SJCRH30 (cell line): ENCODE results near the gene LIF. TPM values are rescaled to one million over a fixed set of nuclear protein-coding genes. Genes with fewer than 3 reads are reported as not detected.

Experiments used
- DNase-seq, 2 experiments: peaks; one replicate each; pipeline ENCODE4 v3.0.0-alpha.2; 2015 to 2020
- H3K27ac ChIP-seq: fragments of 250-450 bp; sonication (Bioruptor Pico); 2 replicates; pipeline ENCODE4 v1.5.1; 2020; ENCODE audit warnings: mild to moderate bottlenecking, moderate library complexity
- H3K27me3 ChIP-seq: fragments of 250-450 bp; sonication (Bioruptor Pico); 2 replicates; pipeline ENCODE4 v1.5.1; 2020; ENCODE audit warnings: mild to moderate bottlenecking, moderate library complexity
- H3K36me3 ChIP-seq: fragments of 250-450 bp; sonication (Bioruptor Pico); 2 replicates; pipeline ENCODE4 v1.5.1; 2020; ENCODE audit warnings: mild to moderate bottlenecking, moderate library complexity
- H3K4me1 ChIP-seq: fragments of 250-450 bp; sonication (Bioruptor Pico); 2 replicates; pipeline ENCODE4 v1.5.1; 2020; ENCODE audit warnings: mild to moderate bottlenecking, moderate library complexity
- H3K4me3 ChIP-seq: fragments of 250-450 bp; sonication (Bioruptor Pico); 2 replicates; pipeline ENCODE4 v1.5.1; 2020; ENCODE audit warnings: mild to moderate bottlenecking, moderate library complexity
- H3K9me3 ChIP-seq: fragments of 250-450 bp; sonication (Bioruptor Pico); replicated peaks from 2 replicates; pipeline ENCODE4 v1.5.1; 2020; ENCODE audit warnings: mild to moderate bottlenecking, moderate library complexity
- total RNA-seq: library from RNA; depleted of rRNA; stranded (reverse); fragments of >200 nt; shearing (Covaris generic); gene quantifications from 2 replicates; pipeline ENCODE4 v1.2.3, GENCODE V29; 2014; rRNA removed

LIF gene
- 1.1 and 1.7 TPM in 2 replicates for total RNA-seq

DNA sequence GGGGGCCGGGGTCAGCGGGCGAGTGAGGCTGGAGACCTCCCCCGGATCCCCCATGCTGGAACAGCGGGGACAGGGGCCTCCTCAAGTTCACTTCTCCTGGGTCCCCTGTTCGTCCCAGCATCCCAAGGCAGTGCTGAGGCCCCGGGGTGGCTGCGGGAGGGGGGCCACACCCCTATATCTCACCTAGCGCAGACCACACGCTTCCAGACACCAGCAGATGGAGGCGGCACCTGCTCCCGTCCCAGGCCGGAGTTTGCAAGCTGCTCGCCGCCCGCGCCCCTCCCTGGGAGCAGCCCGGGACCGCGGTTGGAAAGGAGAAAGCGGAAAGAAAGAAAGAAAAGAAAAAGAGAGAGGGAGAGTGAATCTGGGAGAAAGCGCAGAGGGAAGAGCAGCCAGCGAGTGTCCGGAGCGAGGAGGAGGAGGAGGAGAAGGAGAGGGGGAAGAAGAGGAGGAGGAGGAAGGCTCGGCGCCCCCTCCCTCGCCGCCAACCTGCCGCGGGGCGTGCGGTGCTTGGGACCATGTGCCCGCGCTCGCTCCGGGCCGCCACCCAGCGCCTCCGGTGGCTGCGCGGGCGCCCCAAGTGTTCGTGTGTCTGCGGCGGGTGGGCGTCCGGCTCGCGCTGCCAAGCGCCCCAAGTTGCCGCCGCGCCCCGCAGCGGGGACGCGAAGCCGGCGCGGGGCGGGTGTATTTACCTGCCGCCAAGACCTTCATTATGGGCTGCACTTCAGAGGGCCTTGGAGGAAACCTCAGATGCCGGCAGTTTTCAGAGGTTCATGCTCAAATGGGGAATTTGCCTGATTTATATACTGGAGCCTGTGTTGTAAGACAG is at the start of gene LIF:
Gene LIF (minus strand): TSS at position 775 of the 829 bp plus-strand sequence. CDS start 64 bp downstream, at position 711.
- Histone ChIP-seq H3K36me3 (no peaks in the 10 kb centered on the region), H3K27ac (peak within 1 kb of the TSS; percentile 52; the same call in 1 of the 2 replicates), H3K4me1 (peaks cover 22% of the 10 kb centered on the region; the same call in 1 of the 2 replicates), H3K9me3 (no peaks in the 10 kb centered on the region), H3K27me3 (0 out of 2 replicates have a peak, but pooled peaks cover 2% of the 10 kb centered on the region), H3K4me3 (peak within 1 kb of the TSS; percentile 62)
- no peak for DNase-seq

DNA sequence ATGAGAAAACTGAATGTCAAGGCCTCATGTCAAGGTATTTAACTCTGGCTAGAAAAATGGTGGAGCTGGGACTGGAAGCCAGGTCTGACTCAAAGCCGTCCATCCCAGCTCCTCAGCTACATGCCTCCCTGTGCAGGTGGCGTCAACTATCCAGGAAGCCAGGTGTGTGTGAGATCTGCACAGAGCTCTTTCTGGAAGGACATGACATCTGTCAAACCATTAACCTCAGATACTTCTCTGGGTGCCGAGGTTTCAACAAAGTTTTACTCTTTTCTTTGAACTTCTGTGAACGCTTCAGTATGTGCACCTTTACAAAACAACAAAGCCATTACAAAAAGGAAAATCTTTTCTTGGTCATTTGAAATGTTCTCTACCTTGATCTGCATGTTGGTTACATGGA is 49.8 kb upstream of the LIF start:
- H3K4me3 ChIP-seq = no peak overlapping the region
- H3K4me1 ChIP-seq = peaks cover 4% of the 10 kb centered on the region
- no peaks in the 10 kb centered on the region for H3K36me3 ChIP-seq
- no peaks in the 10 kb centered on the region for H3K27me3 ChIP-seq
- DNase-seq = no peak
- H3K9me3 ChIP-seq = no peaks in the 10 kb centered on the region
- H3K27ac ChIP-seq = no peak overlapping the region

DNA sequence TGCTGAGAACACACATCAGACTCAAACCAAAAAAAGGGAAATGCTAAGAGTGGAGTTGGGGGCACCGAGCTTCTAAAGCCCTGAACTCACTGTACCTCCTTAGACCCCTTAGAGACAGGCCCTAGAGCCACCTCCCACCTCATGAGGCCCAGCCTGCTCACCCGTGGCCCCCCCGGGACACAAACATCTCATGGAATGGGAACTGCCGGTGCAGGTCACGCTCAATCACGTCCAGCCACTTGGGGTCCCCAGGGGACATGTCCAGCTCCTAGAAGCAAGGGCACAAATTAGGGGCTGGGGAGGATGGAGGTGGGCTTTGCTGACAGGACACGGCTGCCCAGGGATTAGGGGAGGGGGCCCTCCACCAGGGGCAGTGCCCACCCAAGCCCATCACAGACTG is 49.0 kb upstream of the LIF start:
- no peak for DNase-seq
- H3K9me3 ChIP-seq = no peaks in the 10 kb centered on the region
- peaks cover 9% of the 10 kb centered on the region for H3K4me1 ChIP-seq
- H3K4me3 ChIP-seq = no peak overlapping the region
- no peaks in the 10 kb centered on the region for H3K27me3 ChIP-seq
- H3K27ac ChIP-seq = no peak overlapping the region
- H3K36me3 ChIP-seq = no peaks in the 10 kb centered on the region

DNA sequence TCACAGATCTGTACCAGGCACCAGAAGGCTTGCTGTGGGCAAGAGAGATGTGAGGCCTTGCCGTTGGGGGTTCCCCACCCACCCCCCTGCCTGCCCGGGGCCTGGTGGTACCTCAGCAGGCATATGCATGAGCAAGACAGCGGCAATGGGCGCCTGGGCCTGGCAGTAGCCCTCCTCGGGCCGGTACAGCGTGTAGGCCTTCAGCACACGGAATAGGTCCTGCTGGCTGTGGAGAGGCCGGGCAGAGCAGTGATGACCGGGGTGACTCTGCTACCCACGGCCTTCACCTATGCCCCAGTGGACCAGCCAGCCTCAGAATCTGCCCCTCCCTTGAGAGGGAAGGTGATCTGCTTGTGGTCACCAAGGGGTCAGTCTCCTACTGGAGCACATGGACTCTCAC is 48.3 kb upstream of the LIF start:
- Histone ChIP-seq H3K27me3 (no peaks in the 10 kb centered on the region), H3K36me3 (no peaks in the 10 kb centered on the region), H3K27ac (no peak overlapping the region), H3K4me3 (no peak overlapping the region), H3K4me1 (peaks cover 16% of the 10 kb centered on the region), H3K9me3 (no peaks in the 10 kb centered on the region)
- DNase-seq = no peak

DNA sequence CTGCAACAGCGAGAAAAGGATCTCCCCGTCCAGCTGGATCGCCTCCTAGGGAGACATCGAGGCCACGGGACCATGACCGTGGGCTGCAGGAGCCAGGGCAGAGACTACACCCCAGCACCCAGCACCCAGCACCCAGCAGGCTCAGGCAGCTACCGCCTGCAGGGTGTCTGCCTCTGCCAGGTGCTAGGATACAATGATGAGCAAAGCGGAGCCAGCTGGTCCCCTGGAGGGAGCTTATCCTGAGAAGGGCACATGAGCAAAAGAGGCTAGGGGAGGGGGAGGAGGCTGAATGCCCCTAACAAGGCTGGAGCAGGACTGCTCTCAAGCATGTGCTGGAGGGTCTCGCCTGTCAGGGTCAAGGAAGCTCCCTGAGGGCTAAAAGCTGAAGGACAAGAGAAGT is 47.5 kb upstream of the LIF start:
- Histone ChIP-seq H3K4me3 (no peak overlapping the region), H3K36me3 (no peaks in the 10 kb centered on the region), H3K27ac (no peak overlapping the region), H3K9me3 (no peaks in the 10 kb centered on the region), H3K4me1 (peaks cover 17% of the 10 kb centered on the region), H3K27me3 (no peaks in the 10 kb centered on the region)
- DNase-seq = no peak

DNA sequence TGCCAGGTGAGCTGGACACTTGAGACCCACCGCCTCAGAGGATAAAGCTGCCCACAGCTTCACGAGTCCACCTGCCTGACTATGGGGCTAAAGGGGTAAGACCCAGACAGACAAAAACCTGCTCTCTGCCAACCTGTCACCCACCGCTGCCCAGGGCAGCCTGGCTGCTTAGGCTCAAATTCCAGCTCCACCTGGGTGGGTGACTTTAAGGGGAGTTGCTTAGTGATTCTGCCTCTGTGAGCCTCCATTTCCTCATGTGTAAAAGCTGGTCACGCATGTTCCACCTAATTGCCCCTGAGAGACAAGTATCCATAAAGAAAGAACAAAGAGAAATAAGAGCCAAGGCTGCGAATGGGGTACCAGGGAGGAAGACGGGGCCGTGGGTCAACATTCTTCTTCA is 46.5 kb upstream of the LIF start:
- DNase-seq = no peak
- H3K36me3 ChIP-seq = no peaks in the 10 kb centered on the region
- H3K4me3 ChIP-seq = no peak overlapping the region
- peaks cover 23% of the 10 kb centered on the region for H3K4me1 ChIP-seq
- H3K27ac ChIP-seq = no peak overlapping the region
- H3K9me3 ChIP-seq = no peaks in the 10 kb centered on the region
- H3K27me3 ChIP-seq = no peaks in the 10 kb centered on the region

DNA sequence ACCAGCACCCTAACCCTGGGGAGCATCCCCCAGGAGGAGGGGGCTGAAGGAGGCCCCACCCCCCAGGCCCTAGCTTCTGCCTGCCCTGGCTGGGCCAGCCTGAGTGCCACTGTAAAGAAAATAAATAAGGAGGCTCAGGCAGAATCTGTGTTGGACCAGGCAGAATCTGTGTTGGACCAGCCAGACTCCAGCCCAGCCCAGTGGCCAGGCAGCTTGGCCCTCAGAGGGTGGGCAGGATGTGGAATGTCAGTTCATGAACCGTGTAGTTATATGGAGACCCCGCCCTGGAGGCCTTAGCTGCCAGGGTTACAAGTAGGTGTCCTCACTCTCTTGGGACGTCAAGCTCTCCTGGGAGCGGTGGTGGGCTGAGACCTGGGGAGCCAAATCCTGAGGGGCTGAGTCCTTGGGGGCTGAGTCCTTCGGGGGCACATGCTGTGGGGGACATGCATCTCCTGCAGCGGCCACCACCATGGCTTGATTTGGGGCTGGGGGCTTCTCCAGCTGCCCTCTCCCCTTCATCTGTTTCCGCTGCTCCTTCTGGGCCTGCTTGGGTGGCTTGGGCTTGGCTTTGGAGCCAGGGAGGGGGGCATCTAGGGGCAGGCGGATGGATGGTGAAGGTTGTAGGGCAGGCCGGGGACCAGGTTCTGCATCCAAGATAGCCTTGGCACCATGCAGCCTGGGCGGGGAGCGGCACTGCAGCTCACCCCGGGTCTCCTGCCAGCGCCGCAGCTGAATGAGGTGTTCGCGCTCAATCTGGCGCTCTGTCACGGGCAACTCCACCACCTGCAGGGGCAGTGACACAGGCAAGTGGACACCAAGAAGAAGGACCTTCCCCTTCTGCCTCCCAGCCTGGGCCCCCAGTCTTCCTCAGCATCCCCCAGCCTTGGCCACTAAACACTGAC is 45.8 kb upstream of the LIF start:
- Histone ChIP-seq H3K9me3 (no peaks in the 10 kb centered on the region), H3K4me1 (peaks cover 23% of the 10 kb centered on the region), H3K4me3 (no peak overlapping the region), H3K36me3 (no peaks in the 10 kb centered on the region), H3K27ac (no peak overlapping the region), H3K27me3 (no peaks in the 10 kb centered on the region)
- no peak for DNase-seq

DNA sequence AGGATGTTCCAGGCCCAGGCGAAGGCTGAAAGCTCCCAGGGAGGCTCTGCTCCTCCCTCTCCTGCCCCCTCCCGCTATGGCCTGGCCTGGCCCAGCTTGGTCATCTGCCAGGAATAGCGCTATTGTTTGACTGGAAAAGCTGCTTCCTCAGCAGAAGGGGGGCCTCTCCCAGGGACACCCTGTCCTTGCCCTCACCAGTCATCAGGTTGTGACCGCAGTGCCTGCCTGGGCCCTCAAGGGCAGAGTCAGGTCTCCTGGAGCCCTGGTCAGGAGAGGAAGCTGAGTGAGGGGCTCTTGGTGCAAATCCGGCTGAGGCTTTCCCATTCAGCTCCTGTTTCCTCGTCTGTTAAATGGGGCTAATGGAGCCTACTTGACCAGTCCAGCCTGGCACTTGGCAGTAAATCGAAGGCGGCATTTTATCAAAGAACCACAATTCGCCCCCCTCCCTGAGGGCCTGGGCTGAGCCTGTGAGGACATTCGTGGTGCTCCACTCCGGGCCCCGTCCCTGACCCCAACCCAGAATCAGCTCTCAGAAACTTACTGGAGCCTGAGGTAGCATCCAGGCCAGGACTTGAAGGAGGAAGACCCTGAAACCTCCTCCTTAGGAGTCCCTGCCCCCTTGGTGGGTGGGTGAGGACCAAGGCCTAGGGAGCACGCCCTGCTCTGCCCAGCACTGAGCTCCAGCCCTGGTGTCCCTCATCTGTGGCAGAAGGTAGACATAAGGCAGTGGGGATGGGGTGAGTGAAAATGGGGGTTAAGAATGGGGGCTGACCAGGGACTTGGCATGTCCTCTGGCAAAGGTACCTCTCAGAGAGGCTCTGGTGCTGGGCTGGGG is 44.7 kb upstream of the LIF start:
- H3K4me3 ChIP-seq = no peak overlapping the region
- H3K4me1 ChIP-seq = peaks cover 23% of the 10 kb centered on the region
- no peaks in the 10 kb centered on the region for H3K27me3 ChIP-seq
- no peaks in the 10 kb centered on the region for H3K9me3 ChIP-seq
- H3K36me3 ChIP-seq = no peaks in the 10 kb centered on the region
- DNase-seq = peak in 1 of 2 experiments; percentile 55
- H3K27ac ChIP-seq = peak overlapping the region; percentile 49

DNA sequence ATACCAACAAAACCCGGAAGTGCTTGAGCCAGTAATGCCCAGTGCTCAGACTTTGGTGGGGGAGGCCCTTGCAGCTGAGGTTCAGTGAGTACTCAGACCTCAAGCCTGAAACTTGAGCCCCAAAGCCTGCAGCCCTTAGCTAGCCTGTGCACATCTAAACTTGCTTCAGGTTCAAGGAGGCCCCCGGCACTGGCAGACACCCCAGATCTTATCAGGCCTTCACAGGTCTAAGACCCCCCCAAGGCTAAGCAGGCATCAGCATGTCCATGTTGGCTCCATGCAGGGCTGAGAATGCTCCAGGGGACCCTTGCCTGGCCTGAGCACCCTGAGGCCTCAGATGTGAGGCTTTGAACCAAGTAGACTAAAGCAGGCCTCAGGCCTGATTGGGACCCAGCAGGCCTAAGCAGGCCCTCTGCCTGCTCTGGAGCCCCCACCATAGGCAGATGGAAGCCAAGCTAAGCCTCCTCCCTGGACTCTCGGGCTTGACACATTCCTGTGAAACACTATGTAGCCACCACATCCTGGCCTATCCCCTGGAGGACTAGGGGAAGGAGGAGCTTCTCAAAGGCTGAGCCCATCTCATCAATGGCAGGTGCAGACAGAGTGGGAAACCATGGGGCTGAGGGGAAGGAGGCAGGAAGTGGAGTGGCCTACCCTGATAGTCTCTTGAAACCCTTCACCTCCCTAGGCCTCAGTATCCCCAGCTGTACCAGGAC is 43.9 kb upstream of the LIF start:
- DNase-seq = peak; percentile 76 to 81
- Histone ChIP-seq H3K36me3 (no peaks in the 10 kb centered on the region), H3K4me3 (no peak overlapping the region), H3K4me1 (peaks cover 23% of the 10 kb centered on the region), H3K27ac (peak overlapping the region; percentile 49), H3K9me3 (no peaks in the 10 kb centered on the region), H3K27me3 (no peaks in the 10 kb centered on the region)

DNA sequence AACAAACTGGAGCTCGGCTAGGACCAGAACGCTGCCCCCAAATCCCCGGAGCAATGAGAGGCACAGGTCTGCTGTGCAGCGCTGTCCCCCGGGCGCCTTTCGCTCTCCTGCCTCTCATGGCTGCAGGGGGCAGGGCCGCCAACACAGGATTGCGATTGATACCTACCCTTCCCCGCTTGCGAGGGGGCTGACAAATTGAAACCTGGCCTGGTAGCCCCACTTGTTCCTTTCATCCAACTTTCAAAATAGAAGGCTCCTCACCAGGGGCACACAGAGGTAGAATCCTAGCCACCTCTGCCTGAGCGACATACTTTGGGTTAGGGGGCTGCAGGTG is 43.4 kb upstream of the LIF start:
- peak overlapping the region; percentile 49; the same call in 1 of the 2 replicates for H3K27ac ChIP-seq
- DNase-seq = no peak
- no peaks in the 10 kb centered on the region for H3K36me3 ChIP-seq
- H3K27me3 ChIP-seq = no peaks in the 10 kb centered on the region
- H3K4me1 ChIP-seq = peaks cover 23% of the 10 kb centered on the region
- H3K4me3 ChIP-seq = peak overlapping the region; percentile 67
- no peaks in the 10 kb centered on the region for H3K9me3 ChIP-seq

DNA sequence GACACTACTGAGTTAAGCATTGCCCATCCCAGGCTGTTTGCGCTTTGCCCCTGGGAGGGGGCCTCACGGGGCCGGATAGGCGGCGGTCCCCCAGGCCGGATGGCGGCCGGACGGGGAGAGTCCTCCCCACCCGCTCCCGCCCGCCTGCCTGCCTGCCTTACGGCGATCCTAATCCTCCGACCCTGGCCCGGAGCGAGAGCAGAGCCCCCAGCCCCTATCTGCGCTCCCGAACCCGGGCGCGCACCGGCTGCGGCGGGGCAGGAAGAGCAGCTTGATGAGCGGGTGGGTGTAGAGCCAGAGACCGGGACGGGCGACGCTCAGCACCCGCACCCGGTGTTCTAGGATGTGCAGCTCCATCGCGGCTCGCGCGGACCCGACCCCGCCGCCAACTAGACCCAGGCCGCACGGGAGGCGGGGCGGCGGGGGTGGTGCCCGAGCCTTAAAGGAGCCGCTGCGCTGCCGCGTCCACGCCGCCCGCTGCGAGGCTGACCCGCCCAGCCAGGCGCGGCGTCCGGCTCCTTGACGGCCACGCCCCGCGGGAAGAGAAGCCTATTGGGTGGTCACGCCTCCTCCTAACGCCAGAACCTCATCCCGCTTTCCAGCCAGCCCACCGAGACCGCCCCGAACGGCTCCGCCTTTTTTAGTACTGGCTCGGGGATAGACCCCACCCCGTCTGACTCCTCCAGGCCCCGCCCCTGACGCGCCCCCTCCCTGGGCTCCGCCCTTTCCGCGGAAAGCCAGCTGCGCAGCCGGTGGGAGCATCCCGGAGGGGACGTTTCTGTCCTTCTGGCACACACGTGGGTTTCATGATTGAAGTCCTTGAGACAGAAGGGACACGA is 42.8 kb upstream of the LIF start, which contains the start of gene CASTOR1:
Gene CASTOR1 (minus strand): TSS at position 365 of the 839 bp plus-strand sequence. CDS start 8 bp downstream, at position 357.
- DNase-seq = peak; percentile 97 to 98
- H3K27me3 ChIP-seq = no peaks in the 10 kb centered on the region
- peaks cover 23% of the 10 kb centered on the region for H3K4me1 ChIP-seq
- H3K4me3 ChIP-seq = peak within 1 kb of the TSS; percentile 67
- H3K27ac ChIP-seq = peak within 1 kb of the TSS; percentile 49; the same call in 1 of the 2 replicates
- no peaks in the 10 kb centered on the region for H3K36me3 ChIP-seq
- H3K9me3 ChIP-seq = no peaks in the 10 kb centered on the region

DNA sequence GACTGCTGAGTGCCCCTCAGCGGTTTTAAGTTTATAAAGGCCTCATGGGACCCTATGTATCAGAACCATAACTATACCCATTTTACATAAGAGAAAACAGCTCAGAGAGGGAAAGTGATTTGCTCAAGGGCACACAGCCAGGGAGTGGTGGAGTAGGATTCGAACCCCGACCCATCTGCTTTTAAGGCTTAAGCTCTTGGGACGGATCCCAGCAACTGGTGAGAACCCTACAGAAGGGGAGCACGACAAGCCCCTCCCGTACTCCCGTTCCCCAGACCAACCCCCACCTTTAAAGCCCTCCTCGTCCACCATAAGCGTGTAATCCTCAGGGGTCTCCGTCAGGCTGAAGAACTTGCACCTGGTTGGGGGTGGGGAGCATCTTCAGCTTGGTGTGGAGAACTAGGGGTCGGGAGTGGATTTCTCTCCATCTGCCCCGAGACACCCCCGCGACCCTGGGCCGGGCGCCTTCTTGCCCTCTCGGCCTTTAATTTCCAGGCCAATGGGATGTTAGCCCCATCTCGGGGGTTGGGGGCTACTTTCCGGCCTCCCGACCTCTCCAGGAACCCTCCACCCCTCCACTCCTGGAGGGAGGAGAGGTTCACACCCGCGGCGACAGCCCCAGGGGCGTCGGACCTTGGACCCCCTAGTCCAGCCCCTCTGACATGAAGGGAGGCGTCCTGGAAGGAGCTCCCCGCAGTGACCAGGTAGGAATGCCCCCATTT is 42.0 kb upstream of the LIF start:
- Histone ChIP-seq H3K9me3 (no peaks in the 10 kb centered on the region), H3K4me3 (peak overlapping the region; percentile 67), H3K36me3 (no peaks in the 10 kb centered on the region), H3K4me1 (peaks cover 23% of the 10 kb centered on the region), H3K27ac (no peak overlapping the region), H3K27me3 (no peaks in the 10 kb centered on the region)
- DNase-seq = peak in 1 of 2 experiments; percentile 26
